ENCODE results near the gene SLC13A4. TPM values are rescaled to one million over a fixed set of nuclear protein-coding genes. Genes with fewer than 3 reads are reported as not detected.

Gene SLC13A4
- total and polyA plus RNA-seq, 4 donors: 0.01 to 0.17 (median 0.10) TPM

GRCh38 chr7:135755351-135755753, 27.4 kb upstream of the SLC13A4 start:
- H3K36me3 ChIP-seq (ENCODE audit: control insufficient read depth in 4 of 4, insufficient read depth in 3 of 4, low read depth in 1 of 4, low read length in 3 of 4): no peaks in the 10 kb centered on the region
- no peaks in the 10 kb centered on the region for H3K9me3 ChIP-seq (ENCODE audit: control insufficient read depth in 4 of 4, low read length in 3 of 4)
- no peak for DNase-seq (ENCODE audit: low spot score)
- WGBS: 88% methylated on average over 11 of the region's 11 CpGs
- H3K27me3 ChIP-seq (ENCODE audit: control insufficient read depth in 4 of 4, insufficient read depth in 4 of 4, low read length in 3 of 4): peaks cover 0 to 2% (median 0%) of the 10 kb centered on the region in 4 donors
- H3K27ac ChIP-seq (ENCODE audit: low read depth in 1 of 2, low read length in 2 of 2): no peak overlapping the region
- H3K4me1 ChIP-seq (ENCODE audit: control insufficient read depth in 4 of 4, insufficient read depth in 4 of 4, low read length in 3 of 4): no peaks in the 10 kb centered on the region
- no peak for TF ChIP-seq SP1 (IDR thresholded peaks at IDR 0.05)
- no peak for TF ChIP-seq TAF1 (conservative IDR thresholded peaks at IDR 0.05)
- TF ChIP-seq, protein P1, sequence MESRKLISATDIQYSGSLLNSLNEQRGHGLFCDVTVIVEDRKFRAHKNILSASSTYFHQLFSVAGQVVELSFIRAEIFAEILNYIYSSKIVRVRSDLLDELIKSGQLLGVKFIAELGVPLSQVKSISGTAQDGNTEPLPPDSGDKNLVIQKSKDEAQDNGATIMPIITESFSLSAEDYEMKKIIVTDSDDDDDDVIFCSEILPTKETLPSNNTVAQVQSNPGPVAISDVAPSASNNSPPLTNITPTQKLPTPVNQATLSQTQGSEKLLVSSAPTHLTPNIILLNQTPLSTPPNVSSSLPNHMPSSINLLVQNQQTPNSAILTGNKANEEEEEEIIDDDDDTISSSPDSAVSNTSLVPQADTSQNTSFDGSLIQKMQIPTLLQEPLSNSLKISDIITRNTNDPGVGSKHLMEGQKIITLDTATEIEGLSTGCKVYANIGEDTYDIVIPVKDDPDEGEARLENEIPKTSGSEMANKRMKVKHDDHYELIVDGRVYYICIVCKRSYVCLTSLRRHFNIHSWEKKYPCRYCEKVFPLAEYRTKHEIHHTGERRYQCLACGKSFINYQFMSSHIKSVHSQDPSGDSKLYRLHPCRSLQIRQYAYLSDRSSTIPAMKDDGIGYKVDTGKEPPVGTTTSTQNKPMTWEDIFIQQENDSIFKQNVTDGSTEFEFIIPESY (IDR thresholded peaks at IDR 0.05): no peak
- no peak for TF ChIP-seq CTCF (IDR thresholded peaks at IDR 0.05; ENCODE audit: low read depth, low read length, missing input control)
- TF ChIP-seq, protein P2, sequence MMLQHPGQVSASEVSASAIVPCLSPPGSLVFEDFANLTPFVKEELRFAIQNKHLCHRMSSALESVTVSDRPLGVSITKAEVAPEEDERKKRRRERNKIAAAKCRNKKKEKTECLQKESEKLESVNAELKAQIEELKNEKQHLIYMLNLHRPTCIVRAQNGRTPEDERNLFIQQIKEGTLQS (IDR thresholded peaks at IDR 0.05): no peak
- TF ChIP-seq REST (IDR thresholded peaks at IDR 0.05): no peak
- no peak for TF ChIP-seq HNF4G (IDR thresholded peaks at IDR 0.05)
- no peak for TF ChIP-seq FOXA1 (IDR thresholded peaks at IDR 0.05)
- TF ChIP-seq MAX (IDR thresholded peaks at IDR 0.05): no peak
- TF ChIP-seq EGR1 (IDR thresholded peaks at IDR 0.05; ENCODE audit: low read depth in 2 of 2): no peak
- TF ChIP-seq HNF4A (conservative IDR thresholded peaks at IDR 0.05): no peak
- H3K4me3 ChIP-seq (ENCODE audit: low read depth in 1 of 3, low read length in 3 of 3): no peak overlapping the region
- no peak overlapping the region for H3K9ac ChIP-seq (ENCODE audit: low read depth in 1 of 2, low read length in 2 of 2)

GRCh38 chr7:135753616-135754413, 25.8 kb upstream of the SLC13A4 start:
- no peak overlapping the region for H3K27ac ChIP-seq (ENCODE audit: low read depth in 1 of 2, low read length in 2 of 2)
- no peak for DNase-seq (ENCODE audit: low spot score)
- H3K9ac ChIP-seq (ENCODE audit: low read depth in 1 of 2, low read length in 2 of 2): no peak overlapping the region
- H3K9me3 ChIP-seq (ENCODE audit: control insufficient read depth in 4 of 4, low read length in 3 of 4): no peaks in the 10 kb centered on the region
- H3K4me3 ChIP-seq (ENCODE audit: low read depth in 1 of 3, low read length in 3 of 3): no peak overlapping the region
- H3K36me3 ChIP-seq (ENCODE audit: control insufficient read depth in 4 of 4, insufficient read depth in 3 of 4, low read depth in 1 of 4, low read length in 3 of 4): no peaks in the 10 kb centered on the region
- 86% methylated on average over 8 of the region's 8 CpGs for WGBS
- no peaks in the 10 kb centered on the region for H3K27me3 ChIP-seq (ENCODE audit: control insufficient read depth in 4 of 4, insufficient read depth in 4 of 4, low read length in 3 of 4)
- no peaks in the 10 kb centered on the region for H3K4me1 ChIP-seq (ENCODE audit: control insufficient read depth in 4 of 4, insufficient read depth in 4 of 4, low read length in 3 of 4)
- TF ChIP-seq RAD21 (IDR thresholded peaks at IDR 0.05) (no peak), REST (IDR thresholded peaks at IDR 0.05) (no peak), EGR1 (IDR thresholded peaks at IDR 0.05; ENCODE audit: low read depth in 2 of 2) (no peak), SP1 (IDR thresholded peaks at IDR 0.05) (no peak), HNF4G (IDR thresholded peaks at IDR 0.05) (no peak), NR2F2 (IDR thresholded peaks at IDR 0.05) (no peak), MAX (IDR thresholded peaks at IDR 0.05) (no peak), RXRA (IDR thresholded peaks at IDR 0.05) (no peak), HNF4A (conservative IDR thresholded peaks at IDR 0.05) (no peak), FOXA2 (IDR thresholded peaks at IDR 0.05) (no peak)
- TF ChIP-seq, protein P2 (IDR thresholded peaks at IDR 0.05): no peak
- TF ChIP-seq, protein P1 (IDR thresholded peaks at IDR 0.05): no peak

All from liver (tissue), 9 donors.